Mucosa of rectum (tissue), 2 donors: ENCODE results near the gene MAN1A1.

ENCODE experiments used
- H3K27ac ChIP-seq, 2 donors: one replicate each; pipeline ENCODE4 v1.7.0; 2013; ENCODE audit warnings: inconsistent platforms in 2 of 2, low read depth in 2 of 2, low read length in 2 of 2
- H3K27me3 ChIP-seq, 2 donors: one replicate each; pipeline ENCODE4 v1.7.0; 2013; ENCODE audit warnings: low read length in 2 of 2; ENCODE audit not compliant: control insufficient read depth in 2 of 2, insufficient read depth in 2 of 2
- H3K36me3 ChIP-seq, 2 donors: one replicate each; pipeline ENCODE4 v1.7.0; 2013; ENCODE audit warnings: low read length in 2 of 2; ENCODE audit not compliant: control insufficient read depth in 2 of 2, insufficient read depth in 2 of 2
- H3K4me1 ChIP-seq, 2 donors: one replicate each; pipeline ENCODE4 v1.7.0; 2013; ENCODE audit warnings: low read length in 2 of 2, mild to moderate bottlenecking in 1 of 2; ENCODE audit not compliant: control insufficient read depth in 2 of 2, insufficient read depth in 2 of 2
- H3K4me3 ChIP-seq, 2 donors: one replicate each; pipeline ENCODE4 v1.7.0; 2013; ENCODE audit warnings: low read length in 2 of 2
- H3K9ac ChIP-seq, 2 donors: one replicate each; pipeline ENCODE4 v1.7.0; 2013; ENCODE audit warnings: low read length in 2 of 2, low read depth in 1 of 2, mild to moderate bottlenecking in 1 of 2
- H3K9me3 ChIP-seq, 2 donors: one replicate each; pipeline ENCODE4 v1.7.0; 2013; ENCODE audit warnings: low read length in 2 of 2; ENCODE audit not compliant: control insufficient read depth in 2 of 2
- donor health status: healthy.
- donor health status: Normal muscosa, but diverticular disease.

MAN1A1 gene

GRCh38 chr6:119308991-119309657 is 40.4 kb downstream of the MAN1A1 start:
- H3K27ac ChIP-seq: no peak overlapping the region
- peaks cover 2 to 8% of the 10 kb centered on the region in 2 donors for H3K36me3 ChIP-seq
- H3K9ac ChIP-seq: no peak overlapping the region
- no peak overlapping the region for H3K4me3 ChIP-seq
- H3K27me3 ChIP-seq: no peaks in the 10 kb centered on the region
- H3K4me1 ChIP-seq: peaks cover 11 to 17% of the 10 kb centered on the region in 2 donors
- H3K9me3 ChIP-seq: no peaks in the 10 kb centered on the region

- peaks cover 2 to 8% of the 10 kb centered on the region in 2 donors for H3K36me3 ChIP-seq
- no peak overlapping the region for H3K27ac ChIP-seq
- H3K27me3 ChIP-seq: no peaks in the 10 kb centered on the region
- peaks cover 8 to 11% of the 10 kb centered on the region in 2 donors for H3K4me1 ChIP-seq
- H3K9ac ChIP-seq: no peak overlapping the region
- H3K9me3 ChIP-seq: no peaks in the 10 kb centered on the region
- H3K4me3 ChIP-seq: no peak overlapping the region
Observed at GRCh38 chr6:119308048-119308570, 41.5 kb downstream of the MAN1A1 start.

- H3K27me3 ChIP-seq: no peaks in the 10 kb centered on the region
- H3K4me1 ChIP-seq: peaks cover 5% of the 10 kb centered on the region in 2 donors
- H3K9ac ChIP-seq: no peak overlapping the region
- no peaks in the 10 kb centered on the region for H3K9me3 ChIP-seq
- no peak overlapping the region for H3K27ac ChIP-seq
- H3K36me3 ChIP-seq: peaks cover 2 to 8% of the 10 kb centered on the region in 2 donors
- H3K4me3 ChIP-seq: no peak overlapping the region
Observed at GRCh38 chr6:119307056-119307455, 42.5 kb downstream of the MAN1A1 start.

GRCh38 chr6:119306396-119306968 is 43.1 kb downstream of the MAN1A1 start:
- H3K4me3 ChIP-seq: no peak overlapping the region
- H3K27me3 ChIP-seq: no peaks in the 10 kb centered on the region
- H3K9me3 ChIP-seq: no peaks in the 10 kb centered on the region
- H3K4me1 ChIP-seq: peaks cover 5% of the 10 kb centered on the region in 2 donors
- no peak overlapping the region for H3K27ac ChIP-seq
- no peak overlapping the region for H3K9ac ChIP-seq
- peaks cover 2 to 8% of the 10 kb centered on the region in 2 donors for H3K36me3 ChIP-seq

GRCh38 chr6:119303164-119303887 is 46.2 kb downstream of the MAN1A1 start:
- no peaks in the 10 kb centered on the region for H3K4me1 ChIP-seq
- no peak overlapping the region for H3K4me3 ChIP-seq
- H3K27ac ChIP-seq: no peak overlapping the region
- no peaks in the 10 kb centered on the region for H3K27me3 ChIP-seq
- H3K9ac ChIP-seq: no peak overlapping the region
- H3K36me3 ChIP-seq: peaks cover 2 to 10% of the 10 kb centered on the region in 2 donors
- no peaks in the 10 kb centered on the region for H3K9me3 ChIP-seq

GRCh38 chr6:119301429-119301828 is 48.1 kb downstream of the MAN1A1 start:
- Histone ChIP-seq H3K36me3 (peaks cover 2 to 7% of the 10 kb centered on the region in 2 donors), H3K4me1 (no peaks in the 10 kb centered on the region), H3K9ac (no peak overlapping the region), H3K9me3 (no peaks in the 10 kb centered on the region), H3K4me3 (no peak overlapping the region), H3K27ac (no peak overlapping the region), H3K27me3 (no peaks in the 10 kb centered on the region)

- Histone ChIP-seq H3K4me3 (no peak overlapping the region), H3K27me3 (no peaks in the 10 kb centered on the region), H3K9me3 (no peaks in the 10 kb centered on the region), H3K4me1 (no peaks in the 10 kb centered on the region), H3K36me3 (peaks cover 0 to 2% of the 10 kb centered on the region in 2 donors), H3K27ac (no peak overlapping the region), H3K9ac (no peak overlapping the region)
Observed at GRCh38 chr6:119299694-119300093, 49.9 kb downstream of the MAN1A1 start.

GRCh38 chr6:119297049-119297448 is 52.5 kb downstream of the MAN1A1 start:
- no peaks in the 10 kb centered on the region for H3K27me3 ChIP-seq
- H3K9ac ChIP-seq: no peak overlapping the region
- no peaks in the 10 kb centered on the region for H3K4me1 ChIP-seq
- H3K4me3 ChIP-seq: no peak overlapping the region
- H3K9me3 ChIP-seq: no peaks in the 10 kb centered on the region
- H3K36me3 ChIP-seq: peaks cover 0 to 2% of the 10 kb centered on the region in 2 donors
- no peak overlapping the region for H3K27ac ChIP-seq

- no peak overlapping the region for H3K27ac ChIP-seq
- H3K4me3 ChIP-seq: no peak overlapping the region
- H3K36me3 ChIP-seq: peaks cover 0 to under 1% of the 10 kb centered on the region in 2 donors
- no peaks in the 10 kb centered on the region for H3K4me1 ChIP-seq
- no peaks in the 10 kb centered on the region for H3K9me3 ChIP-seq
- H3K27me3 ChIP-seq: no peaks in the 10 kb centered on the region
- H3K9ac ChIP-seq: no peak overlapping the region
Observed at GRCh38 chr6:119296036-119297035, 53.2 kb downstream of the MAN1A1 start.
